ENCODE results near the gene JOSD2.
A peak's percentile ranks its signal among the peaks of the same experiment; 100 is the strongest.
"Not testable (repeated sequence)": the region's sequence is repeated elsewhere in the genome, so short reads cannot be mapped to it uniquely, and the experiment has no call there.

The JOSD2 gene

DNA sequence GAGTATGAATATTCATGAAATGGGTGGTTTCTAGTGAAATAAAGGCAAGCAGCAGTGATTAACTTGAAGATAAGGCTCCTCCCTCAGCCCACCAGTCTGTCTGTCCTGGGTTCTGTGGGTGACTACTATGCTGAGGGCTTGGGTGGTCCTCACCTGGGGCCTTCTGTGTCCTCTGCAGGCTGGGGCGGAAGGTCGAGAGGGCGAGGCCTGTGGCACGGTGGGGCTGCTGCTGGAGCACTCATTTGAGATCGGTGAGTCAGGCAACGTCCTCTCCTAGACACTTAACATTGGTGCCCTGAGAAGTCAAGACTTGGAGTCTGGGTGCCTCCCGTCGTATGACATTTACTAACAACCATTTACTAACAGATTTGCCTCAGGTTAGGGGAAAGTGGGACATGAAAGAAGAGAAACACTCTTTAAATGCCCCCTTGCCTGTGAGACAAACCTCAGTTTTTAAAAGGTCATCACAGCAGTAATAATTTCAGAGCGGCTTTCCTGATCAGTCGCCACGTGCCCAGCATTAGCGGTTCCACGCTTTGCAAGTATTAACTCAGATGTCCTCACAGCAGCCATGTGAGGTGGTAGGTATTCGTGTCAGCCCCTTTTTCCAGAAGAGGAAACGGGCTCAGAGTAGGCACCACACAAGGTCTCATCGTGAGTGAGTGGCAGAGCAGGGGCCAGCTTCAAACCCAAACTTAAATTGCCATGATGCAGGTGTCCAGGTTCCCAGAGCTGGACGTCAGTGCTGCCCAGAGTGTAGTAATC, 33.1 kb downstream of the JOSD2 start:
- in situ Hi-C loops (cut with HindIII; ENCODE audit: low sequenced_read_pairs), result no loop called here
- H3K4me3 ChIP-seq (ENCODE audit: low read depth, low read length), result no peak overlapping the region
- no peak for TF ChIP-seq CTCF (IDR thresholded peaks at IDR 0.05; ENCODE audit: low read depth, low read length, missing control alignments)
- no peak for DNase-seq (ENCODE audit: low read depth)

GRCh38 chr19:50476907-50477238, 34.1 kb downstream of the JOSD2 start:
- H3K4me3 ChIP-seq (ENCODE audit: low read depth, low read length), result peak overlapping the region; percentile 90
- TF ChIP-seq CTCF (IDR thresholded peaks at IDR 0.05; ENCODE audit: low read depth, low read length, missing control alignments), result no peak
- no peak for DNase-seq (ENCODE audit: low read depth)
- in situ Hi-C loops (cut with HindIII; ENCODE audit: low sequenced_read_pairs), result no loop called here

DNA sequence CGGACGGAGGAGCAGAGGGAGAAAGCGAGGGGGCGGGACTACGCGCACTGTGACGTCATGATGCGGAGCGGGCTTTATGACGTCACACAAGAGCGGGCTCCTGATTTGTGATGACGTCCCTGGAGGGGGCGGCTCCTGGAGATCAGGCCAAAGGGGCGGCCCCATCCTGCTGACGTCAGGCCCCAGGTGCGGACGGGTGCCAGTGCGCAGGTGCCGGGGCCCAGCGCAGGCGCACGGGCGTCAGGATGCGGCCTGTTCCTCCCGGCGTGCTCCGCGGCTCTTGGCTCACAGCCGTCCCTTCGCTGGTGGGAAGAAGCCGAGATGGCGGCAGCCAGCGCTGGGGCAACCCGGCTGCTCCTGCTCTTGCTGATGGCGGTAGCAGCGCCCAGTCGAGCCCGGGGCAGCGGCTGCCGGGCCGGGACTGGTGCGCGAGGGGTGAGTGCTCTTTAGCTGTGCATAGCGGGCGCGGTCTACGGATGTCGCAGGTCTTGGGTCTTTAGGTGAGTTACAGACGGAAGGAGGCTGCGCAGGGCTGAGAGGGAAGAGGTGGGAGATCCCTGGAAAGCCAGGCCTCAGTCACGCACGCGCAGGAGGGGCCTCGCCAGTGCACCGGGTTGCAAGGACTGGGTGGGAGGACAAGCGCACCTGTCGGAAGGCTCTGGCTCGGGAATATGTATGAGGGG, 34.6 kb downstream of the JOSD2 start, which contains the start of the genes EMC10 and GARIN5A:
Gene EMC10, plus strand, starts transcription at position 284 of the 683 bp plus-strand sequence. Its CDS starts 38 bp downstream, at position 322.
Gene GARIN5A, minus strand, starts transcription at position 625 of the 683 bp plus-strand sequence. Its CDS starts 460 bp downstream, at position 165.
- no peak for TF ChIP-seq CTCF (IDR thresholded peaks at IDR 0.05; ENCODE audit: low read depth, low read length, missing control alignments)
- peak; percentile 83 for DNase-seq (ENCODE audit: low read depth)
- in situ Hi-C loops (cut with HindIII; ENCODE audit: low sequenced_read_pairs), result no loop called here
- H3K4me3 ChIP-seq (ENCODE audit: low read depth, low read length), result peak within 1 kb of the TSS; percentile 90

DNA sequence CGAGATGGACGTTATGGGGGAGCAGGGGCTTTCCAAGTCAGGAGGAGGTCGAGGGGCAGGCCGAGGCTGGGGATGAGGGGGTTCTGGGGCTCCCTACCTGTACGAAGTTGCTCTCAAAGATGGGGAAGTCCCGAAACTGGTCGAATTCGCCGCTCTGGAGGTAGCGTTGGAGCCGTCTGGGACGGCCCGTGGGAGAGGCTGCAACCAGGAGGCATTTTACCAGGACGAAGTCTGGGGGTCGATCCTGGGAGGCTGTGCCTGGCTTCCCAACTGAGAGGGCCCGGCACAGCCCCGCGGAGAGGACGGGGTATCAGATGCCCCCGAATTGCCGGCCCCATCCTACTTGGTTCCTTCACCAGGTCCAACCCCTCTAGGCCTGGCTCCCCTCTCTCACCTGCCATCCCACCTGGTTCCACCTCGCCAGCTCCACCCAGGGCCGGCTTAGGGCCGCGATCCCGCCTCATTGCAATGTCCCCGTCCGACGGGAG, 35.2 kb downstream of the JOSD2 start:
- DNase-seq (ENCODE audit: low read depth), result no peak
- no peak for TF ChIP-seq CTCF (IDR thresholded peaks at IDR 0.05; ENCODE audit: low read depth, low read length, missing control alignments)
- H3K4me3 ChIP-seq (ENCODE audit: low read depth, low read length), result peak overlapping the region; percentile 90
- in situ Hi-C loops (cut with HindIII; ENCODE audit: low sequenced_read_pairs), result no loop called here

DNA sequence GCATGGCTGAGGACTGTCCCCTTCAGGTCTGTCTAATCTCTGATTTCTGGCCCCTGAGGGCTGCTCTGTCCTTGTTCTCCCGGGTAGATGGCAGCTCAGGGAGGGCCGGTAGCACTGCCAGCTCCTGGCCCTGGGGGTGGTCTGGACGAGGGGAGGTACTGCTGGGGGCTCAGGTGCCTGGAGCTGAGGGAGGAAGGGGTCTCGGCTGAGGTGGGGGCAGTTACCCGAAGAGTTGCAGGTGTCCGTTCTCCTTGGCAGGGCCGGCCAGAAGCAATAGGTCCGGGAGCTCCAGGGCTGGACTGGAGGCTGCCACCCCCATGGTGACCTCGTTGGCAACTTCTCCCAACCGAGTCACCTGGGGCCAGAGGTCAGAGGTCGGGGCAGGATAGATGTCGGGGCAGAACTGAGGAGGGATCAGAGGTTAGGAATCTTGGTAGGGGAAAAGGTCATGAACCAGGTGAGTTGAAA, 35.9 kb downstream of the JOSD2 start:
- no peak overlapping the region for H3K4me3 ChIP-seq (ENCODE audit: low read depth, low read length)
- no peak for TF ChIP-seq CTCF (IDR thresholded peaks at IDR 0.05; ENCODE audit: low read depth, low read length, missing control alignments)
- in situ Hi-C loops (cut with HindIII; ENCODE audit: low sequenced_read_pairs), result no loop called here
- DNase-seq (ENCODE audit: low read depth), result no peak

GRCh38 chr19:50473336-50473735, 37.7 kb downstream of the JOSD2 start:
- DNase-seq (ENCODE audit: low read depth); H3K4me3 ChIP-seq (ENCODE audit: low read depth, low read length); in situ Hi-C loops (cut with HindIII; ENCODE audit: low sequenced_read_pairs): not testable (repeated sequence)

- no peak for TF ChIP-seq CTCF (IDR thresholded peaks at IDR 0.05; ENCODE audit: low read depth, low read length, missing control alignments)
- DNase-seq (ENCODE audit: low read depth), result no peak
- H3K4me3 ChIP-seq (ENCODE audit: low read depth, low read length), result no peak overlapping the region
- in situ Hi-C loops (cut with HindIII; ENCODE audit: low sequenced_read_pairs), result no loop called here
These were observed 42.2 kb downstream of the JOSD2 start for GRCh38 chr19:50468818-50469217.

Data from astrocyte of the cerebellum (primary cell).